HL-60 (cell line): ENCODE results near the gene KBTBD8.

Experiments used
- DNase-seq, 2 experiments: peaks; one replicate each; pipeline ENCODE4 v3.0.0-alpha.2; 2010 to 2020; ENCODE audit warnings: low read depth in 1 of 2, low spot score in 1 of 2
- H3K27ac ChIP-seq: fragments of 250-450 bp; sonication (Bioruptor Pico); replicated peaks from 2 replicates; pipeline ENCODE4 v1.5.1; 2020; ENCODE audit warnings: mild to moderate bottlenecking, moderate library complexity
- H3K27me3 ChIP-seq: fragments of 250-450 bp; sonication (Bioruptor Pico); 2 replicates; pipeline ENCODE4 v1.5.1; 2021; ENCODE audit warnings: mild to moderate bottlenecking, moderate library complexity; ENCODE audit not compliant: insufficient read depth, poor library complexity, severe bottlenecking
- H3K4me3 ChIP-seq: replicated peaks from 2 replicates; pipeline ENCODE4 v1.5.1; 2011; ENCODE audit warnings: mild to moderate bottlenecking, control low read depth, low read length; ENCODE audit not compliant: insufficient read depth
- CTCF ChIP-seq: IDR thresholded peaks from one replicate; pipeline ENCODE4 v1.5.1; 2011; ENCODE audit warnings: low read length, control low read depth, inconsistent platforms; ENCODE audit not compliant: insufficient read depth
- GABPA ChIP-seq: IDR thresholded peaks from 2 replicates; pipeline ENCODE4 v1.6.1; 2012; ENCODE audit warnings: low read depth
- POLR2AphosphoS5 ChIP-seq: IDR thresholded peaks from 2 replicates; pipeline ENCODE4 v1.6.1; 2012; ENCODE audit warnings: low read depth
- REST ChIP-seq: IDR thresholded peaks from 2 replicates; pipeline ENCODE4 v1.6.1; 2012; ENCODE audit warnings: low read depth; ENCODE audit not compliant: insufficient replicate concordance
- SPI1 ChIP-seq: IDR thresholded peaks from 2 replicates; pipeline ENCODE4 v1.6.1; 2012; ENCODE audit warnings: low read depth, mild to moderate bottlenecking, borderline replicate concordance

Gene KBTBD8

GRCh38 chr3:67033079-67033478, 35.0 kb downstream of the KBTBD8 start:
- no peak overlapping the region for H3K4me3 ChIP-seq
- no peaks in the 10 kb centered on the region for H3K27me3 ChIP-seq
- DNase-seq: no peak
- TF ChIP-seq CTCF: no peak
- no peak for TF ChIP-seq REST
- TF ChIP-seq POLR2AphosphoS5: no peak
- TF ChIP-seq SPI1: no peak
- no peak for TF ChIP-seq GABPA
- no peak overlapping the region for H3K27ac ChIP-seq

GRCh38 chr3:67034371-67034770, 36.3 kb downstream of the KBTBD8 start:
- Histone ChIP-seq H3K4me3 (no peak overlapping the region), H3K27me3 (no peaks in the 10 kb centered on the region), H3K27ac (no peak overlapping the region)
- TF ChIP-seq GABPA (no peak), CTCF (no peak), POLR2AphosphoS5 (no peak), REST (no peak), SPI1 (no peak)
- DNase-seq: no peak

- DNase-seq: no peak
- H3K27ac ChIP-seq: no peak overlapping the region
Observed at GRCh38 chr3:67037615-67038014, 39.5 kb downstream of the KBTBD8 start.

More at GRCh38 chr3:67037615-67038014, 39.5 kb downstream of the KBTBD8 start:
- TF ChIP-seq POLR2AphosphoS5: no peak
- no peak for TF ChIP-seq SPI1
- TF ChIP-seq REST: no peak
- no peak for TF ChIP-seq GABPA
- no peak for TF ChIP-seq CTCF
- Histone ChIP-seq H3K27me3 (no peaks in the 10 kb centered on the region), H3K4me3 (no peak overlapping the region)
